K562 (cell line): ENCODE results near the gene NRG3. TPM values are rescaled to one million over a fixed set of nuclear protein-coding genes. Genes with fewer than 3 reads are reported as not detected.

Source experiments
- ATAC-seq: fragments of 200-7000 bp; cut with Tn5 transposase; 3 replicates; pipeline ENCODE4 v1.9.1; 2020; ENCODE audit warnings: moderate library complexity
- BruUV-seq: library from RNA; stranded (reverse); fragments of 400-500 nt; replicated peaks from 2 replicates; lab custom pipeline; 2021; lab: Mats Ljungman, UMichigan
- CTCF ChIA-PET: fragments of 300-600 bp; formaldehyde crosslinking; extraction: SDS; loops from one replicate; lab custom pipeline; 2021; ENCODE audit warnings: low intra/inter-chr PET ratio; lab: Yijun Ruan, JAX
- POLR2A ChIA-PET: fragments of 300-600, 350-650 bp; sonication (Branson Sonifier 250); formaldehyde crosslinking; extraction: SDS; loops from one replicate; lab custom pipeline; 2021; ENCODE audit warnings: antibody characterized with exemption, inconsistent platforms; lab: Yijun Ruan, JAX
- DNase-seq, 4 experiments: peaks; one replicate each; pipeline versions ENCODE4 v3.0.0 to v3.0.0-alpha.2; 2011 to 2018; ENCODE audit warnings: low spot score in 3 of 4, mixed read lengths in 3 of 4; ENCODE audit errors: extremely low read depth in 1 of 4
- FAIRE-seq: peaks from 2 replicates; lab custom pipeline; 2011; peaks lifted over from hg19 to GRCh38; lab: Jason Lieb, UNC
- H2AFZ ChIP-seq: 2 replicates; pipeline ENCODE4 v1.6.0; 2011; ENCODE audit warnings: low read depth, low read length, control low read depth, inconsistent platforms
- H3K27ac ChIP-seq: fragments of 200-600 bp; 3 replicates; pipeline ENCODE4 v1.8.0; 2011; ENCODE audit warnings: low read depth, mild to moderate bottlenecking, control low read depth, inconsistent platforms, low read length, moderate library complexity, mixed read lengths; ENCODE audit errors: extremely low read depth
- H3K27me3 ChIP-seq, 2 experiments: fragments of 300-600 bp in 1 of 2; 2 replicates in 1 of 2; 3 replicates in 1 of 2; pipeline versions ENCODE4 v1.6.0 to v1.8.0; 2011; ENCODE audit warnings: inconsistent platforms in 2 of 2, low read length in 2 of 2, mild to moderate bottlenecking in 1 of 2, mixed read lengths in 1 of 2, moderate library complexity in 1 of 2; ENCODE audit not compliant: control insufficient read depth in 2 of 2, insufficient read depth in 2 of 2
- H3K36me3 ChIP-seq: fragments of 300-600 bp; 3 replicates; pipeline ENCODE4 v1.8.0; 2011; ENCODE audit warnings: mild to moderate bottlenecking, low read length, inconsistent platforms; ENCODE audit not compliant: control insufficient read depth, insufficient read depth
- H3K4me1 ChIP-seq, 2 experiments: fragments of 200-600 bp in 1 of 2; replicated peaks in 1 of 2; 2 replicates in 1 of 2; 3 replicates in 1 of 2; pipeline versions ENCODE4 v1.5.1 to v1.8.0; 2011; ENCODE audit warnings: inconsistent platforms in 2 of 2, low read length in 2 of 2, mild to moderate bottlenecking in 1 of 2, mixed read lengths in 1 of 2, moderate library complexity in 1 of 2; ENCODE audit not compliant: control insufficient read depth in 2 of 2, insufficient read depth in 2 of 2
- H3K4me2 ChIP-seq: 2 replicates; pipeline ENCODE4 v1.6.1; 2011; ENCODE audit warnings: low read length, control low read depth, inconsistent platforms, mixed read lengths; ENCODE audit not compliant: insufficient read depth
- H3K4me3 ChIP-seq: fragments of 200-600 bp; sonication (generic), shearing (Covaris generic); 2 replicates; pipeline ENCODE4 v1.5.1; 2016; ENCODE audit warnings: control low read depth, inconsistent platforms
- H3K79me2 ChIP-seq: fragments of 200-600 bp; 3 replicates; pipeline ENCODE4 v1.8.0; 2011; ENCODE audit warnings: low read length, inconsistent platforms; ENCODE audit not compliant: control insufficient read depth, insufficient read depth
- H3K9ac ChIP-seq, 2 experiments: 2 replicates each; pipeline versions ENCODE4 v1.6.0 to v1.6.1; 2011; ENCODE audit warnings: low read depth in 2 of 2, low read length in 2 of 2, control low read depth in 1 of 2, inconsistent platforms in 1 of 2, mild to moderate bottlenecking in 1 of 2, mixed read lengths in 1 of 2; ENCODE audit not compliant: insufficient read depth in 1 of 2
- H3K9me1 ChIP-seq: one replicate; pipeline ENCODE4 v1.6.0; 2011; ENCODE audit warnings: inconsistent platforms, mild to moderate bottlenecking, low read length, moderate library complexity; ENCODE audit not compliant: control insufficient read depth, insufficient read depth
- H3K9me3 ChIP-seq: replicated peaks from 2 replicates; pipeline ENCODE4 v1.5.1; 2011; ENCODE audit warnings: low read depth, low read length, inconsistent platforms; ENCODE audit not compliant: control insufficient read depth, insufficient read depth
- H4K20me1 ChIP-seq: replicated peaks from 2 replicates; pipeline ENCODE4 v1.6.1; 2011; ENCODE audit warnings: low read length, inconsistent platforms, mixed read lengths; ENCODE audit not compliant: control insufficient read depth, insufficient read depth
- ATF7 ChIP-seq: fragments of 450-650 bp; IDR thresholded peaks from 2 replicates; pipeline ENCODE4 v1.7.1; 2014; ENCODE audit warnings: mild to moderate bottlenecking, moderate library complexity
- BDP1 ChIP-seq: IDR thresholded peaks from 3 replicates; pipeline ENCODE4 v1.6.1; 2011; ENCODE audit not compliant: insufficient read length, insufficient read depth
- HCFC1 ChIP-seq: IDR thresholded peaks from 2 replicates; pipeline ENCODE4 v1.6.1; 2012; ENCODE audit warnings: low read depth, low read length, improper control_type of control experiment
- MEIS2 ChIP-seq: fragments of 450-650 bp; IDR thresholded peaks from 2 replicates; pipeline ENCODE4 v1.6.1; 2014; ENCODE audit warnings: mild to moderate bottlenecking; ENCODE audit not compliant: partially characterized antibody
- MTA3 ChIP-seq: fragments of 450-650 bp; formaldehyde crosslinking; IDR thresholded peaks from 2 replicates; pipeline ENCODE4 v1.6.1; 2017; ENCODE audit warnings: mild to moderate bottlenecking, borderline replicate concordance
- NR1H2 ChIP-seq: sonication (generic); formaldehyde crosslinking; IDR thresholded peaks from 2 replicates; pipeline ENCODE4 v1.4.0; 2020; ENCODE audit warnings: mild to moderate bottlenecking, missing genetic modification reagents
- SREBF2 ChIP-seq: sonication (generic); formaldehyde crosslinking; IDR thresholded peaks from 2 replicates; pipeline ENCODE4 v1.4.0; 2020; ENCODE audit warnings: mild to moderate bottlenecking, missing genetic modification reagents
- TEAD2 ChIP-seq: fragments of 450-650 bp; IDR thresholded peaks from 2 replicates; pipeline ENCODE4 v1.6.1; 2016; ENCODE audit warnings: missing genetic modification characterization, control low read depth, missing compliant biosample characterization
- ZBED1 ChIP-seq: IDR thresholded peaks from 2 replicates; pipeline ENCODE4 v1.6.1; 2014
- ZNF436 ChIP-seq: fragments of 250-450, 450-650 bp; sonication (Bioruptor Pico); formaldehyde crosslinking; IDR thresholded peaks from 2 replicates; pipeline ENCODE4 v1.7.0; 2020; ENCODE audit warnings: mild to moderate bottlenecking
- ZSCAN32 ChIP-seq: fragments of 450-650 bp; formaldehyde crosslinking; IDR thresholded peaks from 2 replicates; pipeline ENCODE4 v1.4.0; 2020; ENCODE audit warnings: mild to moderate bottlenecking, moderate library complexity
- in situ Hi-C: fragments of 300-500 bp; cut with MboI; formaldehyde crosslinking; loops from 4 replicates; pipeline ENCODE4 v1.15.0; 2018; ENCODE audit warnings: inconsistent platforms, mixed read lengths
- intact Hi-C: fragments of 100-400 bp; cut with micrococcal nuclease; formaldehyde crosslinking; loops from 2 replicates; pipeline ENCODE4 v1.14.2; 2022
- polyA plus RNA-seq, 8 experiments: library from polyadenylated mRNA; depleted of rRNA in 4 of 8; stranded (reverse) in 5 of 8; unstranded in 3 of 8; fragments of >200 nt; fragmentation: Nextera tagmentation in 2 of 8; fragmentation: Illumina TruSeq in 1 of 8; extraction: Ambion mirVana in 2 of 8; extraction: Trizol in 1 of 8; gene quantifications; 2 replicates each; pipeline versions ENCODE4 v1.2.1 to v1.2.3, GENCODE V29; 2011 to 2014; ENCODE audit warnings: inconsistent platforms in 1 of 8, missing spikeins in 1 of 8
- total RNA-seq, 7 experiments: library from RNA; depleted of rRNA in 6 of 7; stranded (reverse); fragments of >200 nt in 6 of 7; fragmentation: Illumina TruSeq in 2 of 7; extraction: Trizol in 2 of 7; gene quantifications; 2 replicates each; pipeline versions ENCODE4 v1.2.1 to v1.2.3, GENCODE V29; 2011 to 2021; ENCODE audit warnings: low replicate concordance in 1 of 7
- TF ChIP-seq, protein P1 (sequence below): fragments of 450-650 bp; formaldehyde crosslinking; IDR thresholded peaks from 2 replicates; pipeline ENCODE4 v1.4.0; 2020; ENCODE audit warnings: mild to moderate bottlenecking
- TF ChIP-seq, protein P2 (sequence below): fragments of 200-400 bp; formaldehyde crosslinking; IDR thresholded peaks from 2 replicates; pipeline ENCODE4 v1.6.1; 2017; ENCODE audit warnings: mild to moderate bottlenecking, low read depth, low read length, moderate library complexity

NRG3 gene
- total and polyA plus RNA-seq, 9 of the 15 experiments (the other 6 are each of a cell fraction or from before 2014, with no cell fraction given) = not detected

DNA sequence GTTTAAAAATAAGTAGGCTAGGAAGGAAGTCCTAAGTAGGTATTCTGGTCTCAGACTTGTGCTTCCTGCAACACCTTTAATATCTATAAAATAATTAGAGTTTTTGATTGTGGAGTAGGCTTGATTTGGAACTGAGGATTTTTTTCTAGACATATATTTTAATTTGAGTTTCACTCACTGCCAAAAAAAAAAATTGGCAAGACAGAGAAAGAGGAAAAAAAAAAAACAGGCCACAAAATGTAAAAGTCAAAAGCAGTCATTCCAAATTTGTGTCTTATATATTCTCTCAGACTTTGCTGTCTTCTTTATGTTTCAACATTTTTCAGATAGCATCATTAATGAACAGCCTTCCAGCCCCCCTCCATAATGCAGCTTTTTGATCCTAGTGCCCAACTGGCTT lies 346.1 kb downstream of the NRG3 start:
- POLR2A ChIA-PET = no interaction called here
- no peaks in the 10 kb centered on the region for H3K36me3 ChIP-seq
- no peaks in the 10 kb centered on the region for H4K20me1 ChIP-seq
- ATAC-seq (no peak), DNase-seq (no peak), FAIRE-seq (no peak)
- no peaks in the 10 kb centered on the region; the same call in none of the 2 replicates for H3K9me3 ChIP-seq
- no TSS peak for BruUV-seq
- no peak overlapping the region for H3K27ac ChIP-seq
- in situ Hi-C loops (no loop called here), intact Hi-C loops (no loop called here)
- TF ChIP-seq NR1H2 (CRISPR knock-in tag) (no peak), MEIS2 (no peak), ZSCAN32 (CRISPR knock-in tag) (no peak), SREBF2 (CRISPR knock-in tag) (no peak), ATF7 (no peak), ZBED1 (no peak), TEAD2 (no peak), MTA3 (no peak), HCFC1 (no peak), BDP1 (no peak), ZNF436 (CRISPR knock-in tag) (no peak)
- TF ChIP-seq, protein P1, sequence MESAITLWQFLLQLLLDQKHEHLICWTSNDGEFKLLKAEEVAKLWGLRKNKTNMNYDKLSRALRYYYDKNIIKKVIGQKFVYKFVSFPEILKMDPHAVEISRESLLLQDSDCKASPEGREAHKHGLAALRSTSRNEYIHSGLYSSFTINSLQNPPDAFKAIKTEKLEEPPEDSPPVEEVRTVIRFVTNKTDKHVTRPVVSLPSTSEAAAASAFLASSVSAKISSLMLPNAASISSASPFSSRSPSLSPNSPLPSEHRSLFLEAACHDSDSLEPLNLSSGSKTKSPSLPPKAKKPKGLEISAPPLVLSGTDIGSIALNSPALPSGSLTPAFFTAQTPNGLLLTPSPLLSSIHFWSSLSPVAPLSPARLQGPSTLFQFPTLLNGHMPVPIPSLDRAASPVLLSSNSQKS (CRISPR knock-in tag) = no peak
- TF ChIP-seq, protein P2, sequence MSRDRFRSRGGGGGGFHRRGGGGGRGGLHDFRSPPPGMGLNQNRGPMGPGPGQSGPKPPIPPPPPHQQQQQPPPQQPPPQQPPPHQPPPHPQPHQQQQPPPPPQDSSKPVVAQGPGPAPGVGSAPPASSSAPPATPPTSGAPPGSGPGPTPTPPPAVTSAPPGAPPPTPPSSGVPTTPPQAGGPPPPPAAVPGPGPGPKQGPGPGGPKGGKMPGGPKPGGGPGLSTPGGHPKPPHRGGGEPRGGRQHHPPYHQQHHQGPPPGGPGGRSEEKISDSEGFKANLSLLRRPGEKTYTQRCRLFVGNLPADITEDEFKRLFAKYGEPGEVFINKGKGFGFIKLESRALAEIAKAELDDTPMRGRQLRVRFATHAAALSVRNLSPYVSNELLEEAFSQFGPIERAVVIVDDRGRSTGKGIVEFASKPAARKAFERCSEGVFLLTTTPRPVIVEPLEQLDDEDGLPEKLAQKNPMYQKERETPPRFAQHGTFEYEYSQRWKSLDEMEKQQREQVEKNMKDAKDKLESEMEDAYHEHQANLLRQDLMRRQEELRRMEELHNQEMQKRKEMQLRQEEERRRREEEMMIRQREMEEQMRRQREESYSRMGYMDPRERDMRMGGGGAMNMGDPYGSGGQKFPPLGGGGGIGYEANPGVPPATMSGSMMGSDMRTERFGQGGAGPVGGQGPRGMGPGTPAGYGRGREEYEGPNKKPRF = no peak
- no peaks in the 10 kb centered on the region for H3K9me1 ChIP-seq
- no peak overlapping the region for H3K4me3 ChIP-seq
- H2AFZ ChIP-seq = no peak overlapping the region
- no peak overlapping the region for H3K4me2 ChIP-seq
- no peaks in the 10 kb centered on the region for H3K79me2 ChIP-seq
- H3K9ac ChIP-seq = no peak overlapping the region
- no peaks in the 10 kb centered on the region for H3K4me1 ChIP-seq
- H3K27me3 ChIP-seq = no peaks in the 10 kb centered on the region
- CTCF ChIA-PET = no interaction called here
